ENCODE measurements around the gene NIPBL.

GRCh38 chr5:37086466-37087173 is 210.1 kb downstream of the NIPBL start:
- TF ChIP-seq CTCF (IDR thresholded peaks at IDR 0.05), result no peak
- TF ChIP-seq POLR2A (IDR thresholded peaks at IDR 0.05), result no peak
- TF ChIP-seq POLR2AphosphoS5 (IDR thresholded peaks at IDR 0.05), result no peak

All from breast epithelium (tissue), 3 donors.